ENCODE data around the gene TSPAN11.
"Not testable (repeated sequence)": the region's sequence is repeated elsewhere in the genome, so short reads cannot be mapped to it uniquely, and the experiment has no call there.

GRCh38 chr12:30894531-30894930 lies 32.0 kb upstream of the TSPAN11 start:
- TF ChIP-seq CTCF, POLR2A (IDR thresholded peaks at IDR 0.05): not testable (repeated sequence)

Data from adrenal gland (tissue), 5 donors.